ENCODE data around the gene ESPNL. TPM values are rescaled to one million over a fixed set of nuclear protein-coding genes. Genes with fewer than 3 reads are reported as not detected.

ESPNL gene
- total RNA-seq, 2 experiments from 2014 or later: 0.10 to 0.13 TPM

DNA sequence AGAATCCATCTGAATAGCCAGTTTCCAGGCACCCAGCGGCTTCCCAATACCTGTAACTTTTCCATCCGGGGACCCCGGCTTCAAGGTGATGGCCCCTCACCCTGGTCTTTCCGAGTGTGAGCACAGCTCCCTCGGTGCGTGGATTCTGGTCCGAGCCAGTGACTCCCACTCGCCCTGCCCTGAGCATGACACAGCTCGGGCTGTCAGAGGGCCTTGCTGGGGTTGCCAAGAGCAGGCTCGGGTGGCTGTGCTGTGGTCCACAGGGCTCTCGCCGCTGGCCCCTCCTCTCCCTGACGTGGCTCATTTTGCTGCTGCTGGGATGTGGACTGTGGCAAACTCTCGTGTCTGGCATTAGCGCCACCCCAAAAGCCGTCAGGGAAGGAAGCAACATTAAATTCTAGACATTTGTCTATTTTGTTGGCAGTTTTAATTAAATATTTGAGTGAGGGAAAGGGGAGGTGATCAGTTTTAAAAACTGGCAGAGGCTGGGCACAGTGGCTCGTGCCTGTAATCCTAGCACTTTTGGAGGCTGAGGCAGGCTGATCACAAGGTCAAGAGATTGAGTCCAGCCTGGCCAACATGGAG, 5.6 kb upstream of the ESPNL start:
- no peak overlapping the region for H3K27ac Mint-ChIP-seq
- no peaks in the 10 kb centered on the region for H3K4me1 Mint-ChIP-seq (ENCODE audit: low read depth)
- CTCF ChIA-PET: no interaction called here
- POLR2A ChIA-PET: interaction anchor here (0.7 kb wide), 1 partner anchor 34 kb away, joined by 3 read pairs; the partner anchor contains the start of gene SCLY
- peaks cover 5% of the 10 kb centered on the region for H3K36me3 Mint-ChIP-seq (ENCODE audit: low read depth)
- ATAC-seq (no peak), DNase-seq (peak; percentile 9)
- no peaks in the 10 kb centered on the region for H3K27me3 Mint-ChIP-seq (ENCODE audit: low read depth)
- no peak overlapping the region for H3K4me3 Mint-ChIP-seq
- no peaks in the 10 kb centered on the region for H3K9me3 Mint-ChIP-seq (ENCODE audit: insufficient read depth)

GRCh38 chr2:238095143-238095542, 5.0 kb upstream of the ESPNL start:
- H3K27ac Mint-ChIP-seq: no peak overlapping the region
- ChIA-PET POLR2A (interaction anchor here (0.7 kb wide), 1 partner anchor 35 kb away, joined by 3 read pairs; the partner anchor contains the start of gene SCLY), CTCF (no interaction called here)
- H3K27me3 Mint-ChIP-seq (ENCODE audit: low read depth): no peaks in the 10 kb centered on the region
- H3K36me3 Mint-ChIP-seq (ENCODE audit: low read depth): peaks cover 5% of the 10 kb centered on the region
- ATAC-seq (no peak), DNase-seq (peak; percentile 1)
- no peaks in the 10 kb centered on the region for H3K9me3 Mint-ChIP-seq (ENCODE audit: insufficient read depth)
- no peak overlapping the region for H3K4me3 Mint-ChIP-seq
- no peaks in the 10 kb centered on the region for H3K4me1 Mint-ChIP-seq (ENCODE audit: low read depth)

- Mint-ChIP-seq H3K4me3 (no peak overlapping the region), H3K27ac (no peak overlapping the region)
Observed at GRCh38 chr2:238096311-238097011, 3.7 kb upstream of the ESPNL start.

GRCh38 chr2:238097201-238097987, 2.7 kb upstream of the ESPNL start:
- no peaks in the 10 kb centered on the region for H3K4me1 Mint-ChIP-seq (ENCODE audit: low read depth)
- ChIA-PET POLR2A (no interaction called here), CTCF (no interaction called here)
- H3K36me3 Mint-ChIP-seq (ENCODE audit: low read depth): peaks cover 5% of the 10 kb centered on the region
- H3K27me3 Mint-ChIP-seq (ENCODE audit: low read depth): no peaks in the 10 kb centered on the region
- H3K4me3 Mint-ChIP-seq: no peak overlapping the region
- H3K27ac Mint-ChIP-seq: no peak overlapping the region
- H3K9me3 Mint-ChIP-seq (ENCODE audit: insufficient read depth): no peaks in the 10 kb centered on the region
- no peak for ATAC-seq
- peak; percentile 18 for DNase-seq

More at GRCh38 chr2:238096311-238097011, 3.7 kb upstream of the ESPNL start:
- H3K9me3 Mint-ChIP-seq (ENCODE audit: insufficient read depth): no peaks in the 10 kb centered on the region
- ATAC-seq (no peak), DNase-seq (peak; percentile 19)
- ChIA-PET POLR2A (no interaction called here), CTCF (no interaction called here)
- H3K36me3 Mint-ChIP-seq (ENCODE audit: low read depth): peaks cover 5% of the 10 kb centered on the region
- no peaks in the 10 kb centered on the region for H3K27me3 Mint-ChIP-seq (ENCODE audit: low read depth)
- H3K4me1 Mint-ChIP-seq (ENCODE audit: low read depth): no peaks in the 10 kb centered on the region

DNA sequence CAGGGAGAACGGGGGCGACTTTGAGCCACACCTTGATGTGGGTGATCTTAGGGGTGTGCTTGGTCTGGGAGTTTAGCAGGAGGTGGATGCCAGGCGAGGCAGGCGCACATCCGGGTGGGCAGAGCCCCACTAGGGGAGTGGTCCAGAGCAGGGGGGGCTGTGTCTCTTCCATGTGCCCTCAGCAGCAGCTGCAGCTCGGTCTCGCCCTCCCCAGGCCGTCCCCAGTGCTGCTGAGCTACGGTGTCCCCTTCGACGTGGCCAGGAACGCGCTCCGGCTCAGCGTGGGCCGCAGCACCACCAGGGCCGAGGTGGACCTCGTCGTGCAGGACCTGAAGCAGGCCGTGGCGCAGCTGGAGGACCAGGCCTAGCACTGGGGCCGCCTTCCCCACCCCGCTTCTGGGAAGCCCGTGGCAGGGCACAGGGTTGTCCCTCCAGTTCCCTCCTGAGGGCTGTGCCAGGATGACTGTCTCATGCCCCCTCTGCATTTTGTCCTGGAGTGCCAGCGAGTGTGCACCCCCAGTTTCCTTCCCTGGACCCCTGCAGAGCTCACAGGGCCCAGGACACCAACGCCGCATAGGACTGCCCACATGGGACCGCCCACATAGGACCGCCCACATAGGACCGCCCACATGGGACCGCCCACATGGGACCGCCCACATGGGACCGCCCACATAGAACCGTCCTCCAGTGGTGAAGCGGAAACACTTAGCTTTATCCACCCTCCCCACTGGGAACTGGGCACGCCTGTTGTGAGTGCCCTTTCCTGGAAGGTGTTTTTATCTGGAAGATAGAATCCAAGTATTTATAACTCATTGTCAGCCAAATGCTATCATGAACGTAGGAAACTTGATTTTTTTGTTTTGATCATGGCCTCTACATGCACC, 1.9 kb upstream of the ESPNL start:
- Mint-ChIP-seq H3K27ac (no peak overlapping the region), H3K9me3 (ENCODE audit: insufficient read depth) (no peaks in the 10 kb centered on the region), H3K36me3 (ENCODE audit: low read depth) (peaks cover 5% of the 10 kb centered on the region), H3K4me1 (ENCODE audit: low read depth) (no peaks in the 10 kb centered on the region), H3K4me3 (no peak overlapping the region), H3K27me3 (ENCODE audit: low read depth) (no peaks in the 10 kb centered on the region)
- ATAC-seq (peak; percentile 41), DNase-seq (no peak)
- ChIA-PET CTCF (no interaction called here), POLR2A (interaction anchor here (1.2 kb wide), 1 partner anchor 10 kb away, joined by 4 read pairs; no protein-coding TSS in a partner anchor)

GRCh38 chr2:238098901-238099713, 1.0 kb upstream of the ESPNL start:
- no peaks in the 10 kb centered on the region for H3K4me1 Mint-ChIP-seq (ENCODE audit: low read depth)
- DNase-seq: no peak
- ChIA-PET POLR2A (interaction anchor here (0.7 to 1.2 kb wide), 2 partner anchors 9 to 10 kb away, joined by 3 to 4 read pairs; no protein-coding TSS in a partner anchor), CTCF (no interaction called here)
- H3K9me3 Mint-ChIP-seq (ENCODE audit: insufficient read depth): no peaks in the 10 kb centered on the region
- no peak overlapping the region for H3K4me3 Mint-ChIP-seq
- H3K36me3 Mint-ChIP-seq (ENCODE audit: low read depth): peaks cover 5% of the 10 kb centered on the region
- no peaks in the 10 kb centered on the region for H3K27me3 Mint-ChIP-seq (ENCODE audit: low read depth)
- ATAC-seq: no peak
- no peak overlapping the region for H3K27ac Mint-ChIP-seq

DNA sequence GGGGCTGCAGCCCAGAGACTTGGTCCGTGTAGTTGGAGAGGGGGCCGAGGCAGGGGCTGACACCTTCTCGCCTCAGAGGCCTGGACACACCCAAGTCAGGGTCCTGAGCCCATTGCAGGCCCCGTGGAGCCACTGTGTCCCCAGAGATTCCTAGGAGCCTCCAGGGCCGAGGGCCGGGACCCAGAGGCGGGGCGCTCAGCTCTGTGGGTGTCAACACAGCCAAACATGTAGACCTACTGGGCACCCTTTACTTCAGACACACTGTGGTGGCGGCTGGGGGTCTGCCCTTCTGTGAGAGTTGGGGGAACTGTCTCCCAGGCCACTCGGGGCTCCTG, 459 bp upstream of the ESPNL start:
- no peak overlapping the region for H3K4me3 Mint-ChIP-seq
- ChIA-PET CTCF (no interaction called here), POLR2A (interaction anchor here (0.7 kb wide), 1 partner anchor 9 kb away, joined by 3 read pairs; no protein-coding TSS in a partner anchor)
- no peaks in the 10 kb centered on the region for H3K27me3 Mint-ChIP-seq (ENCODE audit: low read depth)
- peaks cover 5% of the 10 kb centered on the region for H3K36me3 Mint-ChIP-seq (ENCODE audit: low read depth)
- ATAC-seq: no peak
- no peak overlapping the region for H3K27ac Mint-ChIP-seq
- no peaks in the 10 kb centered on the region for H3K9me3 Mint-ChIP-seq (ENCODE audit: insufficient read depth)
- no peak for DNase-seq
- no peaks in the 10 kb centered on the region for H3K4me1 Mint-ChIP-seq (ENCODE audit: low read depth)

DNA sequence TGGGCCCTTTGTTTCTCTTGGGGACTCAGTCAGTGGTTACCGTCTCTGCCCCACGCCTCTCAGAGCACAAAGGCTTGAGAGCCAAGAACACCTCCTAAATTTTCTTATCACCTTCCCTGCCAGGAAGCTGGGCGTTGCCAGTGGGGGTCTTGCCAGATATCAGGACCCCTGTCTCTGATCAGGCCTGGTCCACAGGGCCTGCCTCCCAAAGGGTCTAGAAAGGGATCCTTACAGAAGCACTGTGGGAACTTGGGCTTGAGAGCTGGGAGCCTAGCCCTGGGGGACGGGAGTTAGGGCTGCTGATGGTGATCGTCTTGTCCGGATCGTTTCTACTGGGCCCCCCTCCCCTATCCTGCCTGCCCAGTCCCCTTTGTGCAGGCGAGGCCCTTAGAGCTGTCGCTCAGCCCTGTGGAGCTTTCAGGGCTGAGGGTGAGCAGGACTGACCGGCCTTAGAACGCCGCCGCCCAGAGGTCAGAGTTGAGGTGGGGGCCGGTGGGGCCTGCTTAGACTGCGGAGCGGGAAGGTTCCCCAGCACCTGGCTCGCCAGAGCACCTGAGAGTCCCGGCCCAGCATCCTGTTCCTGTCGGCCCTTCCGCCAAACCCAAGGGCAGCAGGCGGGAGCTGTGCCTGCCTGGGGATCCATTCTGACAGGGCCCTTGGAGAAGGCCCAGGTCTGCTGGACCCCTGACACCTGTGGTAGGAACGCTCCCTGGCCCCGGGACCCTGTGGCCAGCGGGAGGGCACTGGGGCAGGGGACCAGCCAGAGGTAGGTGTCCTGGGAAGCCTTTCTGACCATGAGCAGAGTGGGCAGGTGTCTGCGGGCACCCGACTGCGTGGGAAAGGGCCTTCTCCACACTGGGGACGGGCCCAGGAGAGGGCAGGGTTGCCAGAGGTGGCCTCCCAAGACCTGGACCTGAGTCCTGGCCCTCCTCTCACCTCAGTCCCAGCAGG, 956 bp downstream of the ESPNL start:
- ChIA-PET POLR2A (no interaction called here), CTCF (no interaction called here)
- Mint-ChIP-seq H3K27ac (no peak overlapping the region), H3K9me3 (ENCODE audit: insufficient read depth) (no peaks in the 10 kb centered on the region), H3K4me1 (ENCODE audit: low read depth) (no peaks in the 10 kb centered on the region), H3K36me3 (ENCODE audit: low read depth) (peaks cover 5% of the 10 kb centered on the region), H3K27me3 (ENCODE audit: low read depth) (no peaks in the 10 kb centered on the region), H3K4me3 (no peak overlapping the region)
- ATAC-seq (no peak), DNase-seq (no peak)

- ChIA-PET POLR2A (no interaction called here), CTCF (no interaction called here)
- ATAC-seq (no peak), DNase-seq (no peak)
- Mint-ChIP-seq H3K4me1 (ENCODE audit: low read depth) (no peaks in the 10 kb centered on the region), H3K4me3 (no peak overlapping the region), H3K9me3 (ENCODE audit: insufficient read depth) (no peaks in the 10 kb centered on the region), H3K27ac (no peak overlapping the region), H3K36me3 (ENCODE audit: low read depth) (peaks cover 5% of the 10 kb centered on the region), H3K27me3 (ENCODE audit: low read depth) (no peaks in the 10 kb centered on the region)
Observed at GRCh38 chr2:238101891-238102841, 2.0 kb downstream of the ESPNL start.
